Dendritic cell treated with granulocyte-macrophage colony-stimulating factor and Interleukin-4, amounts not matched to agents 40 ng/mL and 50 ng/mL, for 4 days (primary cell): Measurements from ENCODE around the gene PLTP.

Experiments
- H3K27ac Mint-ChIP-seq: one replicate; pipeline ENCODE4 v1.8.0; 2022; ENCODE audit warnings: mild to moderate bottlenecking, mixed read lengths
- H3K27me3 Mint-ChIP-seq: one replicate; pipeline ENCODE4 v1.8.0; 2022; ENCODE audit warnings: mild to moderate bottlenecking, mixed read lengths
- H3K36me3 Mint-ChIP-seq: one replicate; pipeline ENCODE4 v1.8.0; 2022; ENCODE audit warnings: low read depth, mixed read lengths
- H3K4me1 Mint-ChIP-seq: one replicate; pipeline ENCODE4 v1.8.0; 2022; ENCODE audit warnings: low read depth, mixed read lengths
- H3K4me3 Mint-ChIP-seq: one replicate; pipeline ENCODE4 v1.8.0; 2022; ENCODE audit warnings: mild to moderate bottlenecking, moderate library complexity, mixed read lengths
- H3K9me3 Mint-ChIP-seq: one replicate; pipeline ENCODE4 v1.8.0; 2022; ENCODE audit warnings: mixed read lengths
- intact Hi-C: fragments of 100-400 bp; cut with micrococcal nuclease; formaldehyde crosslinking; loops from one replicate; pipeline ENCODE4 v1.15.0; 2022

Gene PLTP

GRCh38 chr20:45852326-45852725 lies 59.6 kb downstream of the PLTP start:
- peaks cover 89% of the 10 kb centered on the region for H3K36me3 Mint-ChIP-seq
- peaks cover 23% of the 10 kb centered on the region for H3K4me1 Mint-ChIP-seq
- intact Hi-C loops: no loop called here
- H3K4me3 Mint-ChIP-seq: no peak overlapping the region
- no peaks in the 10 kb centered on the region for H3K27me3 Mint-ChIP-seq
- no peak overlapping the region for H3K27ac Mint-ChIP-seq
- no peaks in the 10 kb centered on the region for H3K9me3 Mint-ChIP-seq

DNA sequence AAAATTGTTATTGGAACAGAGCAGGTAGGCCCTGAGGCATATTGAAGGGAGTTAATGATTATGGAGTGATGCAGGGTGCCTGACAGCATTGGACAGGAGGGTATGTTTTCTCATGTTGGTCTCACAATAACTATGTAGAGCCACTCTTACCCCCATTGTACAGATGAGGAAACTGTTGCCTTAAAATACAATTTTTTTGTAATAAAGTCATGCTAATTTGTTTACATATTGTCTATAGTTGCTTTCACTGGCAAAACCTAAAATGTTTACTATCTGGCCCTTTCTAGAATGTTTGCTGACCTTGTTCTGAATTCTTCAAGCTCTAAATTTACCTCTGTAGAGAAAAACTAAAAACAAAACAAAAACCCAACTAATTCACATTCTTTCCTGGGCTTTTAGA lies 60.5 kb downstream of the PLTP start:
- Mint-ChIP-seq H3K27me3 (no peaks in the 10 kb centered on the region), H3K4me1 (peaks cover 20% of the 10 kb centered on the region), H3K36me3 (peaks cover 89% of the 10 kb centered on the region), H3K4me3 (no peak overlapping the region), H3K9me3 (no peaks in the 10 kb centered on the region), H3K27ac (no peak overlapping the region)
- intact Hi-C loops: no loop called here

DNA sequence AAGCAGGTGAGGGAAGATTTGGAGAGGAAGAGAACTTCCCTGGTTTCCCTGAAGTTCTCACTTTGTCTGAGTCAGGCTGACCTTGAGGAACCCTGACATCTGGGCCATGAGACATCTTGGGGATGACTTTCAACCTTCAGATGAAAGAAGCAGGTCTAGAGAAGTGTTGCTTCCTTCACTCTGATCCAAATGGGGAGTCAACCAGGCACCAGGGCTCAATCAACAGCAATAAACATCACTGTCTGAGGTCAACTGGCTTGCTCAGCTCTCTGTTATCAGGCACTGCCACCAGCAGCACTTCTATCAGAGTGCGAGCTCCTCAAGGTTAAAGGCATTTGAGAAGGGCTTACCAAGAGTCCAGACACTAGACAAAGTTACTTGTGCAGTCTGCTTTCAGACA lies 61.0 kb downstream of the PLTP start:
- Mint-ChIP-seq H3K4me3 (no peak overlapping the region), H3K9me3 (no peaks in the 10 kb centered on the region), H3K4me1 (peaks cover 14% of the 10 kb centered on the region), H3K27ac (no peak overlapping the region), H3K36me3 (peaks cover 94% of the 10 kb centered on the region), H3K27me3 (no peaks in the 10 kb centered on the region)
- intact Hi-C loops: no loop called here

GRCh38 chr20:45850238-45850637 lies 61.7 kb downstream of the PLTP start:
- peaks cover 10% of the 10 kb centered on the region for H3K4me1 Mint-ChIP-seq
- H3K4me3 Mint-ChIP-seq: no peak overlapping the region
- H3K36me3 Mint-ChIP-seq: peaks cover 99% of the 10 kb centered on the region
- H3K9me3 Mint-ChIP-seq: no peaks in the 10 kb centered on the region
- no peak overlapping the region for H3K27ac Mint-ChIP-seq
- no peaks in the 10 kb centered on the region for H3K27me3 Mint-ChIP-seq
- intact Hi-C loops: no loop called here

GRCh38 chr20:45848969-45849582 lies 62.9 kb downstream of the PLTP start:
- H3K36me3 Mint-ChIP-seq: peaks cover 99% of the 10 kb centered on the region
- no peaks in the 10 kb centered on the region for H3K4me1 Mint-ChIP-seq
- no peak overlapping the region for H3K27ac Mint-ChIP-seq

More at GRCh38 chr20:45848969-45849582, 62.9 kb downstream of the PLTP start:
- Mint-ChIP-seq H3K27me3 (no peaks in the 10 kb centered on the region), H3K4me3 (no peak overlapping the region), H3K9me3 (no peaks in the 10 kb centered on the region)
- intact Hi-C loops: no loop called here
